ENCODE results near the gene ANO3. TPM values are rescaled to one million over a fixed set of nuclear protein-coding genes. Genes with fewer than 3 reads are reported as not detected.

ANO3 gene
- total and polyA plus RNA-seq, 2 experiments from 2014 or later: not detected

DNA sequence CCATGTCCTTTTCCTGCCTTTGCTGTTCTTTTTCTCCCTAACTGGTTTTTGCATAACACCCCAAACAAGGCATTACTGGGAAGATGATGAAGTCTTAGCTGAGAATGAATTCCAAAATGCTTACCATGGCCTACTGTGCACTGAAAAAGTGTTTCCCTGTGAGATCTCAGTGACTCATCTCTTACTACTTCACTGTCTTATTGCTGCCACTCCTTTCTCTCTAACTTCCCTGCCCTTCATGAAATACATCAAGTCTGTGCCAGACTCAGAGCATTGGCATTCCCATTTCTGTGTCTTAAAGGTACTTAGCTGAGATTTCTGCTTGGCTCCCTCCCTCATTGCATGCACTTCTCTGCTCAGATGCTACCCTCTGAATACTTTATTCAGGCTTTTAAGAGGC lies 289.2 kb downstream of the ANO3 start (continued):
- TF ChIP-seq EZH2 (IDR thresholded peaks at IDR 0.05; ENCODE audit: low read depth, unreplicated experiment) (no peak), ETS1 (IDR thresholded peaks at IDR 0.05) (no peak)
- TF ChIP-seq, protein P1, sequence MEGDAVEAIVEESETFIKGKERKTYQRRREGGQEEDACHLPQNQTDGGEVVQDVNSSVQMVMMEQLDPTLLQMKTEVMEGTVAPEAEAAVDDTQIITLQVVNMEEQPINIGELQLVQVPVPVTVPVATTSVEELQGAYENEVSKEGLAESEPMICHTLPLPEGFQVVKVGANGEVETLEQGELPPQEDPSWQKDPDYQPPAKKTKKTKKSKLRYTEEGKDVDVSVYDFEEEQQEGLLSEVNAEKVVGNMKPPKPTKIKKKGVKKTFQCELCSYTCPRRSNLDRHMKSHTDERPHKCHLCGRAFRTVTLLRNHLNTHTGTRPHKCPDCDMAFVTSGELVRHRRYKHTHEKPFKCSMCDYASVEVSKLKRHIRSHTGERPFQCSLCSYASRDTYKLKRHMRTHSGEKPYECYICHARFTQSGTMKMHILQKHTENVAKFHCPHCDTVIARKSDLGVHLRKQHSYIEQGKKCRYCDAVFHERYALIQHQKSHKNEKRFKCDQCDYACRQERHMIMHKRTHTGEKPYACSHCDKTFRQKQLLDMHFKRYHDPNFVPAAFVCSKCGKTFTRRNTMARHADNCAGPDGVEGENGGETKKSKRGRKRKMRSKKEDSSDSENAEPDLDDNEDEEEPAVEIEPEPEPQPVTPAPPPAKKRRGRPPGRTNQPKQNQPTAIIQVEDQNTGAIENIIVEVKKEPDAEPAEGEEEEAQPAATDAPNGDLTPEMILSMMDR (conservative IDR thresholded peaks at IDR 0.05; ENCODE audit: low read depth in 2 of 2): no peak

- Mint-ChIP-seq H3K27ac (no peak overlapping the region), H3K4me1 (peaks cover 11% of the 10 kb centered on the region), H3K36me3 (ENCODE audit: low read depth) (no peaks in the 10 kb centered on the region), H3K27me3 (ENCODE audit: insufficient read depth, low read depth, poor library complexity) (no peaks in the 10 kb centered on the region), H3K9me3 (no peaks in the 10 kb centered on the region), H3K4me3 (no peak overlapping the region)
- Histone ChIP-seq H3K4me2 (no peak overlapping the region), H3K4me1 (ENCODE audit: insufficient read depth) (0 out of 2 replicates have a peak, but pooled peaks cover 4% of the 10 kb centered on the region), H4K20me1 (replicated peaks; ENCODE audit: insufficient read depth) (no peaks in the 10 kb centered on the region), H3K27ac (ENCODE audit: low read depth) (no peak overlapping the region), H3K79me2 (replicated peaks; ENCODE audit: insufficient read depth) (no peaks in the 10 kb centered on the region), H3F3A (replicated peaks; ENCODE audit: low read depth) (no peaks in the 10 kb centered on the region), H3K4me3 (no peak overlapping the region), H3K36me3 (ENCODE audit: insufficient read depth) (no peaks in the 10 kb centered on the region), H2AFZ (no peak overlapping the region), H3K27me3 (ENCODE audit: insufficient read depth) (no peaks in the 10 kb centered on the region), H3K9me2 (ENCODE audit: insufficient read depth) (no peaks in the 10 kb centered on the region)
- DNase-seq (ENCODE audit: low spot score) (no peak), ATAC-seq (no peak)
- TF ChIP-seq EZH2phosphoT487 (IDR thresholded peaks at IDR 0.05; ENCODE audit: unreplicated experiment) (no peak), POLR2AphosphoS5 (IDR thresholded peaks at IDR 0.05; ENCODE audit: low read depth) (no peak), ETS1 (IDR thresholded peaks at IDR 0.05) (no peak), JUNB (IDR thresholded peaks at IDR 0.05; ENCODE audit: unreplicated experiment) (no peak), NANOG (IDR thresholded peaks at IDR 0.05; ENCODE audit: borderline replicate concordance) (no peak), ZNF331 (CRISPR knock-in tag; IDR thresholded peaks at IDR 0.05; ENCODE audit: low read depth) (no peak), REST (IDR thresholded peaks at IDR 0.05; ENCODE audit: unreplicated experiment) (no peak), STAT1 (IDR thresholded peaks at IDR 0.05; ENCODE audit: unreplicated experiment) (no peak), CREB1 (CRISPR knock-in tag; IDR thresholded peaks at IDR 0.05; ENCODE audit: low read depth) (no peak), ZNF114 (CRISPR knock-in tag; IDR thresholded peaks at IDR 0.05) (no peak), EZH2 (IDR thresholded peaks at IDR 0.05; ENCODE audit: low read depth, unreplicated experiment) (no peak)
- TF ChIP-seq, protein P1 (conservative IDR thresholded peaks at IDR 0.05; ENCODE audit: low read depth in 2 of 2): no peak
Measured at GRCh38 chr11:26622181-26622580, 290.3 kb downstream of the ANO3 start.

Measured in GM23338 (cell line).